ENCODE measurements around the gene CAMK2A. TPM values are rescaled to one million over a fixed set of nuclear protein-coding genes. Genes with fewer than 3 reads are reported as not detected.

The CAMK2A gene
- polyA plus RNA-seq, 5 donors = 3.2 to 8.3 (median 5.8) TPM

DNA sequence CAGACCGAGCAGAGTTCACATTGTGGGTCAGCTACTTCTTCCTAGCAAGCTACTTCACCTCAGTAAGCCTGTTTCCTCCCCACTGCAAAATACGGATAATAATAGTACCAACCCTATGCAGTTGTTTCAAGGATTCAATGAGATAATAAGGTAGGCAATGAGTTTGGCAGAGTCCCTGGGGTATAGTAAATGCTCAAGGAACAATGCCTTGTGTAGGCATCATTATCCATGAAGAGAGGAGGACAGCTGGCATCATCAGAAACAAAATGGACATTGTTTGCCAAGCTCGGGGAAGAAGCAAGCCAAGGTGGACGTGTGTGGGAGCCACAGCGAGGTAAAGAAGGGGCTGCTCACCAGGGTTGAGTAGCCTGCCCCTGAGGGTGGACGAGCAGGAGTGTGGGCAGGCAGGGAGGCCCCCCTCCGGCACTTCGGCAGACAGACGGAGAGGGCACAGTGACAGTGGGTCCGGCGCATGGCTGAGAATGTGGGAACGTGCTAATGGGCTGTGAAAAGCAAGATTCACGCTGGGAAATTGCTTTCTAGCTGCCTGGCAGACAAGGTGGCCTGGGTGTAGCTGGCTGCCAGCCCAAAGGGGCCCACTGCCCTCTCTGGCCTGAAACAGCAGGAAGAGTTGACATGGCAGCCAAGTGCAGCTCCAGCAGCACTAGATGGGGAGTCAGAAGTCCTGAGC, 10.1 kb downstream of the CAMK2A start:
- DNase-seq = peak in 1 of 2 donors; percentile 55

DNA sequence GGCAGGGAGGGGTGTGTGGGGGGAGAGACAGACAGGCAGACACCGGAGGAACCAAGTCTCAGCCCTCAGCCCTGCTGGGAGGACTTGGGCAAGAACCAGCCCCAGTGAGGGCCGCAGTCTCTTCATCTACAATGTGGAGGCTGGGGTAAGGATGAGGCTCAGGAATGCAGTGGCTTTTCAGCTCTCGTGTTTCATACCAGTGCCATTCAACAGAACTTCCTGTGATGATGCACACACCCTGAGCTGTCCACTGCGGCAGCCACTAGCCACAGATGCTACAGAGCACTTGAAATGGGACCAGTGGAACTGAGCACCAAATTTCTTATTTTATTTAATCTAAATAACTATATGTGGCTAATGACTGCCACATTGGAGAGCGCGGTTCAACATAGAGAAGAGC, 10.7 kb downstream of the CAMK2A start:
- DNase-seq = no peak

DNA sequence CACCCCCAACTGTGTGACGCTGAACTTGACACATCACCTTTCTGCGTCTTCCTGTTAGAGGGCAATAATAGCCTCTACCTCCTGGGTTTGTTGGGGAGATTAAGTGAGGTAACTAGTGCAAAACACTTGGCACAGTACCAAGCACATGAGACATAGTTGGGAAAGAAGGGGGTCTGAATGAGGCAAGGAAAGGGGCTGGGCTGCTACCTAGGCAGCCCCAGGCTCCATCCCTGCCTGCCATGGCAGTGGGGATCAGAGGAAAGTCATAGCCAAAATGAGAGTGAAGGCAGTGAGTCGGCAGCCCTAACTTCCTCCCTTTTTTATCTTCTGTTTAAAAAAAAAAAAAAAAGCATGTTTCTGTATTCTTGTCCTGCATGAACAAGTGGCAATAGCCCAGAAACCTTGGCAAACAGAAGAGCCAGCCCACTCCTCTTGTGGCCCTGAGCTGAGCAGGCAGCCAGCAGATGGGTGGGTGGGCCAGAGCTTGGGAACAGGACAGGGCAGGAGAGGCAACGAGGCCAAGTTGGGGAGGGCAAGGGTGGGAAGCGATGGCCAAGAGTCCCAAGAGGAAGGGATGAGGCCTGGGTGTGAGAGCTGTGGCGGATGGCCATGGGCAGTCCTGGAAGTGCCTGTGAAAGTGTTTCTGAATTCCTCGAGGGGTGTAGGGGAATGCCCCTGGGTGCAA, 11.4 kb downstream of the CAMK2A start:
- DNase-seq = no peak

DNA sequence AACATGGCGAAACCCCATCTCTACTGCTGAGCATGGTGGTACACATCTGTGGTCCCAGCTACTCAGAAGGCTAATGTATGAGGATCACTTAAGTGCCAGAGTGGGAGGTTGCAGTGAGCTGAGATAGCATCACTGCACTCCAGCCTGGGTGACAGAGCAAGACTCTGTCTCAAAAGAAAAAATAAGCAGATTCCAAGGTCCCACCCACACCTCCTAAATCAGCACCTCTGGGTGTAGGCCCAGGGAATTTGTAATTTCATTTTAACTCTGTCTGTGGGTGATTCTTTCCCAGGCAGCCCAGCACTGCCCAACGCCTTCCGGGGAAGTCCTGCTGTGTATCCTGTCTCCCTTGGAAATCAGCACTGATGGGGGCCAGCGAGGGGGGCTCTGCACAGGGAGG, 12.5 kb downstream of the CAMK2A start:
- no peak for DNase-seq

DNA sequence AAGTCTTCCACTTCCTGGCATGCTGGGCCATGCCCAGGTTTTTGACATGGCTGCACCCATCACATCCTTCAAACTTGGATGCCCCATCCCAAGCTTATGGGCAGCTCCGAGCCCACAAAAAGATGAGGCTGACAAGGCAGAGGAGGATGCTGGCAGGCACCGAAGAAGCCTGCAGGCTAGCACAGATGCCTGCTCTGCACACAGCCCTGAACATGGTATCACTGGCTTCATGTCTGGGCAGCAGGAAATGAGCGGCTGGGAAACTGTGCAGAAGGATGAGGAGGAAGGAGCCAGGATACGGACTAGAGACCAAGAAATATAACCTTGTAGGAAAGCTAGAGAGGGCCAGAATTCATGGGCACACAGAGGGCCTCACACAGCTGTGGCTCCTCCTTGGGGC, 14.8 kb downstream of the CAMK2A start:
- no peak for DNase-seq

- no peak for DNase-seq
Measured at GRCh38 chr5:150272531-150272930, 17.0 kb downstream of the CAMK2A start.

DNA sequence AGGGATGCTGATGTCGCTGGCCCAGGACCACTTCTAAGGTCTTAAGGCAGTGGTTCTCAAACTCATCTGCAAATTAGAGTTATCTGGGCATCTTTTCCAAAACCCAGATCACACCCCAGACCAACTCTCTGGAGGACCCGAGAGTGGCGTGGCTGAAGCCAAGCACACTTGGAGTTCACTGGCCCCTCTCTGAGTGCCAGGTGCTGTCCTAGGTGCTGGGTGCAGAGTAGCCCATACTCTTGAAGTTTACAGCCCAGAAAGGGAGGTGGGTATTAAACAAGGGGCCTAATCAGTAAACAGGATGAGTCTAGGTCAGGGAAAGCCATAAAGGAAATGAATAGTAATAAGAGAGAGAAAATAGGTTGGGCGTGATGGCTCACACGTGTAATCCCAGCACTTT, 17.6 kb downstream of the CAMK2A start:
- DNase-seq = no peak

- no peak for DNase-seq
Measured at GRCh38 chr5:150271296-150271692, 18.3 kb downstream of the CAMK2A start.

GRCh38 chr5:150270541-150271295, 18.9 kb downstream of the CAMK2A start:
- no peak for DNase-seq

DNA sequence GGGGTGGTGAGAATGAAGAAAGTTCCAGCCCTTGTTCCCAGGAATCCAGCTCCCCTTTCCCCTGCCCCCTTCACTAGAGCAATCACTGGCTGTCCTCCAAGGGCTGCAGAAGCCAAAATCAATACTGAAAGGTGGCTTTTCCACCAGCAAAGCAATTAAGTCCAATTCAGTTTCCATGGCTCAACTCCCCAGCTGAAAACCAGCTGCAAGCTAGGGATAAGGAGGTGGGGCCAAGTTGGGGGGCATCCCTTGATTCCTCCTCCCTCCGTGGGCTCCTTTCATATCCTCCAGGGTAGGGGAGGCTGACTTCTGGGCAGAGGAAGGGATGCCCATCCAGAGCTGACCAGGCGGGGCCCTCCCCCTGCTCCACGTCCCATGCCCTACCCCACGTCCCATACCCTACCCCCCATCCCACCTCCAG, 22.7 kb downstream of the CAMK2A start:
- DNase-seq = peak in 1 of 2 donors; percentile 17

- DNase-seq = no peak
Measured at GRCh38 chr5:150265870-150266383, 23.6 kb downstream of the CAMK2A start.

- DNase-seq = no peak
Measured at GRCh38 chr5:150264667-150265603, 24.6 kb downstream of the CAMK2A start.

DNA sequence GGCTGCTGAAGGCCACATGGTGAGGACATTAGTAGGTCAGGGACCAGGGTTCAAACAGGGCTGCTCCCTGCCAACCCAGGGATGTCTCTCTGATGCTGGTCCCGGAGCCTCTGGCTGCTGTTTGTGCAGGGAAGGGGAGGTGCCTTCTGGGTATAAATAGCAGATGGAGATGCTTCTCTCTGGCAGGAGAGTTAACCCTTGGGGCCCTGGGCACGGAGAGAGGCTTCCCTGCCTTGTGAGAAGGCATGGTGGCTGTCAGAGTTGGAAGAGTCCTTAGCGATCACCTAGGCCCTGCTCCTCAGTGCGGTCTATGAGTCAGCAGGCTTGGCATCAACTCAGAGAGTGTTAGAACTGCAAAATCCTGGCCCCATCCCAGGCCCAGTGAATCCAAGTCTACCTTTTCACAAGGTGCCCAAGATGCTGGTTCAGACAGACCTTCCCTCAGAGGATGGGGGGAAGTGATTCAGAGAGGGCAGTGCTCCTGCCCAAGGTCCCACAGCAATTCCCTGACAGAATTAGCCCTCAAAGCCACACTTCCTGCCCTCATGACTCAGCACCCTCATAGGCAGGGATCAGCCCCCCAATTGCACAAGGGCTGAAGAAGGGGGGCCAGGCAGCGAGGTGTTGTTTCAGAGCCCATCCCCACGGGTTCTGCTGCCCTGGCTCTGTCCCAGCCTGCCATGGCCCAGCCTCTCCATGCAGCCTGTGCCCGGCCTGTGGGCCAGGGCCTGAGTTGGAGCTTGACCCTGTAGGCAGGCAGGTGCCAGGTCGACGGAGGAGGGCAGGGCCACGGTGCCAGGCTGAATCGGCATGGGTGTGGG, 25.6 kb downstream of the CAMK2A start:
- no peak for DNase-seq

- DNase-seq = no peak
Measured at GRCh38 chr5:150263375-150263775, 26.2 kb downstream of the CAMK2A start.

DNA sequence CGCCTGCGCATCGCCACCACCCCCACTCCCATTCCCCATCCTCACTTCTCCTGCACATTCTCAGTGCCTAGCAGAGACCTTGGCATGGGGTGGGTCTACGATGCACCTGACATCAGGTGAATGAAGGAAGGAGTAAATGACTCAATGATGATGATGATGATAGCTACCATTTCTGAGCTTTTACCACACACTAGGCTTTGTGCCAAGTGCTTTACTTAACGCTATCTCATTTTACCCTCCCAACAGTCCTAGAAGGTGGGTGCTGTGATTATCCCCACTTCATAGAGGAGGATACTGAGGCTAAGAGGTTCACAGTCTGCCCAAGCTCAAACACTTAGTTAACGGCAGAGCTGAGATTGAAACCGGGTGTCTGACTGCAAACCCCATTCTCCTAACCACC, 27.1 kb downstream of the CAMK2A start:
- DNase-seq = no peak

- DNase-seq = no peak
Measured at GRCh38 chr5:150261231-150261630, 28.3 kb downstream of the CAMK2A start.

DNA sequence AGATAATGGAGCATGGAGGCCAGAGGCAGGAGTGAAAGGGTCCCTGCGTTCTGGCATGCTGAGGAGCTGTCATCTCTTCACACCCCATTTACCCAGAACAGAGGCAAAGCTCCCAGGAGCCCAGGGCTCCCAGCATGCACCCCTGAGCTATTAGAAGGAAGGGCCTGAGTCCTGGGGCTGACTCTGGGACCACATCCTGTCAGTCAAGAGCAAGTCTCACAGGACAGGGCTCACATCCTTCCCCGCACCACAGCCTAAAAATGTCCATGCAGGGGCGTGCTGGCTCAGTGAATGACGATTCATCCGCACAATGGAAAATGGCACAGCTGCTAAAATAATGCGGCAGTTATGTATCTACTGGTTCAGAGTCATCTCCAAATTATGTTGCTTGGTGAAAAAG, 31.4 kb downstream of the CAMK2A start:
- DNase-seq = no peak

DNA sequence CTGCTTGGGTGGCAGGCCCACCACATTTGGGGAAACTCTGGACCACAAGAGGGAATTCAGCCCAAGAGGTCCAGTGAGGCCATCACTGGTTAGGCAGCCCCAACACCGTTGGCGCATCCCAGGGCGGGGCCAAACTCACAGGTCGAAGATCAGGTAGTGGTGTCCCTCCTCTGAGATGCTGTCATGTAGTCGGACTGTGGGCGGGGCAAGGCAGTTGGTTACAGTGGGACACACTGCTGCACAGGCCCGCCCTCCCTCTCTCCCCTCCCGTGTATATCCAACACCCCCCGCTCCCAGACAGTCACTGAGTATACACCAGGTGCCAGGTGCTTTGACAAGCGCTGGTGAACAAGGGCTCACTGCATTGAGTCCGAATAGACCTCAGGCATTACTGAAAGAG, 32.1 kb downstream of the CAMK2A start:
- no peak for DNase-seq

GRCh38 chr5:150256410-150257064, 33.0 kb downstream of the CAMK2A start:
- DNase-seq = no peak
